Measurements from ENCODE around the gene ADGRD2.

The ADGRD2 gene

DNA sequence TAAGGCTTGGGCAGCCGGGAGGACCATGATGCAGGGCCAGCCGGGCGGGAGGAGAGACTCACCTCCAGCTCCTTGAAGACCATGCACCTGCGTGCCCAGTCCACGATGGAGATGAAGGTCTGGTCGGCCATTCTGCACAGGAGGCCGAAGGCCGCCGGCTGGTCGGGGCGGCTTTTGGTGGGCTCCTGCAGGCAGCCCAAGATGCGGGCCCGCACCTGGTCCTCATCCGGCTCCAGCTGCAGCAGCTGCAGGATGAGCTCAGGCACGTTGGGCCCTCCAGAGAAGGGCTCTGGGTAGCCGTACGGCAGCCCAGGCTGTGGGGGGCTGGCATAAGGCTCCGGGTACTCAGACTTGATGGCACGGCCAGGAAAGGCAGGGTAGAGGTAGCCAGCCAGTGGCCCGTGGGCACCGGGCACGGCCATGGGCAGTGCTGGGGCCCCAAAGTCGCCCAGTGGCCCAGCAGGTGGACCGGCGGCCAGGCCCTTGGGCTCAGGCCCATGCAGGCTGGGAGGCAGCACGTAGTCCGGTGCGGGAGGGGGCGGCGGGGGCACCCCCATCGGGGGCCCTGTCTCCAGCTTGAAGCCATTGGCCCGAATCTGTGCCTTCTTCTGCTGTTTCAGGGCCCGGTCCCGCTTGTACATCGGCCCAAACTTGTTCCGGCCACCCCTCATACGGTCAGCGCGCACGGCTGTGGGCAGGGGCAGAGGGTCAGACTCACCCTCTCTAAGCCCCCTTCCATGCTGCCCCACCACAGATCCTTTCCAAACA lies 50.0 kb downstream of the ADGRD2 start:
- no peak for DNase-seq

DNA sequence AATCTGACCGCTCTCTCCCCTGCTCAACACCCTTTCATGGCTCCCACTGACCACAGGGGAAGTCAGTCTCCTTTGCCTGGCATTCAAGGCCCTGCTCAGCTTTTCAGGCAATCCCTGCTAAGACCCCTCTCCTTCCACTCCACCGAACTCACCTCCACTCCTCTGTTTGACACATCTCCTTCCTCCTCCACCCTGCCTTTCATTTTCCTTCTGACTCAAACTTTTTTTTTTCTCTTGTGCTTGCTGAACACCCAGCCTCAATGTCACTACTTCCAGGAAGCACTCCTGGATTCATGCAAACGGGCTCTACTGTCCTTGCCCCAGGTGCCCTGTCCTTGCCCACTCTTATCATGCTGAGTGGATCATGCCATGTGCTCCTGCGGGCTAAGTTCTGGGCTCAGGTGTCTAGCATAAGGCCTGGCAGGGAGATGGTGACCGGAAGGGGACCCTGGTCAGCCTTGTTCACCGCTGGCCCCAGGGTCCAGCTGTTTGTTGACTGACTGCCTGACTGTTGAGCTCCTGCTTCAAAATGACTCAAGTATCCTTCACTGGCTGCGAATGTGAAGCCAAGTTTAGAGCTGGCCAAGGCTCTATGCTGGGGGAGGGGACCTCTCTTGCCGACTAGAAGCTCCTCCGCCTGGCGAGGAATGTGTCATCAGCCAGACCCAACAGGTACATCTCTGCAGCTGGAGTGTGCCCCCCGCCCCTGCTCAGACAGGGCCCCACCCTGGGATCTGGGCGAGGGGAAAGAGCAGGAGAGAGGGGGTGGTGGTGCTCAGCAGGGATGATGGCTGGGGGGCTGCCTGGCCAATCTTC lies 50.8 kb downstream of the ADGRD2 start:
- no peak for DNase-seq

- no peak for DNase-seq
Measured at GRCh38 chr9:124501771-124502320, 51.6 kb downstream of the ADGRD2 start.

DNA sequence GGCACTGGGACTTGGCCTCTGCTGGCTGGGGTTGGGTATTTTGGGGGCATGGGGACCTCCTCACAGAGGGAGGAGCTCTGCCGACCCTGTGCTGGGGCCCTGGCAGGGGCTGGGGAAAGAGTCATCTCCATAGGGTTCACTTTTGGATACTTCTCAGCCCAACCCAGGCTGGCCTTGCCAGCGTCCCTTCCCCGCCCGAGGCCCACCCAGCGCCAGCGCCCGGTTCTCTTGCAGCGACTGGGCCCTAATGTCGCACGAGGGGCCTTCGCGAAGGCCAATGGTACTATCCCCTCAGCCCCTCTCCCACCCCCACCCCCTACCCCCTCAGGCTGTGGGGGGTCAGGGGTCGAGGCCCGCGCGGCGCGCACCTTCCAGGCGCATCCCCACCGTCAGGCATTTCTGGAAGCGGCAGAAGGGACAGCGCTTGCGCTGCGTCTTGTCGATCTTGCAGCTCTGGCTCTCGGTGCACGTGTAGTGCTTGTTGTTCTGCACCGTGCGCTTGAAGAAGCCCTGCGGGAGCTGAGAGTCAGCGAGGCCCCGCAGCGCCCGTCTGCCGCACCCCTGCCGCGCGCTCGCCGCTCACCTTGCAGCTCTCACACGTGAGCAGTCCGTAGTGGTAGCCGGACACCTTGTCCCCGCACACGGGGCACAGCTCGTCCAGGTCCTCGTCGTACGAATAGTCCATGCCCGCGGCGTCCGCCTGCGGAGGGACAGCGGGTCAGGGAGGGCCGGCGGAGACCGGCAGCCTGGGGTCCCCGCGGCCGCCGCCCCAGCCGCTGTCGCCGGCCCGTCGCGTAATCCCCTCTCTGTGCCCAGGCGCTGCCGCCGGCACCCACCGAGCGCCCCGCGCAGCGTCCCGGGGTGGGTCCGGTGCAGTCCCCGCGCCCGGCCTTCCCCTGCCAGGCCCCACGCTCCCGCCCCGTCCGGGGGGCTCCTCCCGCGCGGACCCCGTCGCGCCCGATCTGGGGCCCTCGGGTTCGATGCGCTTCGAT lies 52.8 kb downstream of the ADGRD2 start:
- DNase-seq, result no peak

- DNase-seq, result no peak
Measured at GRCh38 chr9:124503713-124504529, 53.7 kb downstream of the ADGRD2 start.

DNA sequence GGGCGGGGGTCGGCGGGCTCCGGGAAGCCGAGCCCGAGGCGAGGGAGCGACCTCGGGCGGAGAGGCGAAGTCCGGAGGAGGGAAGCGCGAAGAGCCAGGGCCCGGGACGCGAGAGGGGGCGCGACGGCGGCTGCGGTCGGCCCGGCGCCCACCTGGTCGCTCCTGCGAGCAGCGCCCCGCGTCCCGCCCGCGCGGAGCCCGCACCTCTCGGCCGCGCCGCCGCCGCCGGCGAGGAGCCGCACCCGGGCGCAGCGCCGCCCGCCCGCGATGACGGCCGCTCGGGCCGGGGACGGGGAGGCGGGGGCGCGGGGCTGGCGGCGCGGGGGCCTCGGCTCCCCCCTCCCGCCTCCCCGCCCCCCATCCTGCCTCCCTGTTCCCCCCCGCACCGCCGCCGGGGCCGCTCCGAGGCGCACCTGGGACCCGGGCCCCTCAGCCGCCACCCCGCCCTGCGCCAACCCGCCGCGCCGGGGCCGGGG lies 54.3 kb downstream of the ADGRD2 start:
- DNase-seq, result no peak

DNA sequence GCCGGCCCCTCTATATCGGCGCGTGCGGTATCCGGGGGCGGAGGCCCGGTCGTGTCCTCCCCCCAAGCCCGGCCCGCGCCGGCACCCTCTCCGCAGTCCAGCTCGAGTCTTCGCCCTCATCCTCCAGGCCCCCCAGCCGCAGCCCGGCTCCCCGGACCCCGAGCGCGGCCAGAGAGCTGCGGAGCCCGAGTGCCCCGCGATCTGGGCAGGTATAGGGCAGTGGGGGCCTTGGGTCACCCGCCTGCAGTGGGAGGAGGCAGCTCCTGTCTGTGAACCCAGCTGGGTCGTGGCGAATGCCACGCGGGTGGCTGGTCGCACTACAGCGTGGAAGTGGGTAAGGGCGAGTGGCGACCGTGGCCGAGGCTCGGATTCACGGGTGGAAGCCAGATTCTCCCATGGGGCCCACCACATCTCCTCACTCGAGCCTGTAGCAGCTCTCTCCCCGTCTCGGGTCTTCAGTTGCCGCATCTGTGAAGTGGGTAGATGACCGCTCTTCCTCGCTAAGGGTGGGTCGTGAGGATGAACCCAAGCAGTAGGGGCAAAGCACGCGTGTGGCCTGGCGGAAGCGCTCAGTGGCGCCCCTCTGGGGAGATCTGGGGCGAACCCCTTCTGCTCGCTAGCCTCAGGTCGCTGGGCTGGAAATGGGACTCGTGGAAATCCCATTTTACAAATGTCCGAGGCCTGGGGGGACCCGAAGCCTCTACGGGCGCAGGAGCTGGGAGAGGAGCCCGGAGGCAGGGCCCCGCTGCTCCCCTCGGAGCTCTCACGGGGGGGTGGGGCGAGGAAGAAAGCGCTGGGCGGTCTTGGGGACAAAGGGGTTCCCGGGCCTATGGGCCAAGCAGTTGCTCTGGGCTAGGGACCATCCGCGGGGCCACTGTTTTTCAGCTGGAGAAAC lies 55.0 kb downstream of the ADGRD2 start:
- no peak for DNase-seq

DNA sequence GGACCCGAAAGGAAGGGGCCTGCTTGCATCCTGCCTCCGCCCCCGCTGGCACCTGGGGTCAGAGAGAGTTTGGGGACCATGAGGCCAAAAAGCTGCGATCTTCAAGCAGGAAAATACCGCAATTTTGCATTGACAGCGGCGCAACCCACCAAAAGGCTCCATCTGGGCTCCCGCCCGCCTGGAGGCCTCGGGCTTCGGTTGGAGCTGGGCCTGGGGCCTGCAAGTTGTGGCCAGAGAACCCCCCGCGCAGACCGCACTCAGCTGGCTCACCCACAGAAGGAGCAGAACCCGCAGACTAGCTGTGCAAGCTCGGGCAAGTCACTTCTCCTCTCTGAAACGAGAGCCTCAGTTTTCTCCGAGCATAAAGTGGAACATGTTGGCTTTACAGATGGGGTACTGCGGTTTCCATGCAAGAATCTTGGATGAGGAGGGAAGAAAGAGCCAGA lies 55.7 kb downstream of the ADGRD2 start:
- no peak for DNase-seq

- DNase-seq, result no peak
Measured at GRCh38 chr9:124506433-124506832, 56.2 kb downstream of the ADGRD2 start.

DNA sequence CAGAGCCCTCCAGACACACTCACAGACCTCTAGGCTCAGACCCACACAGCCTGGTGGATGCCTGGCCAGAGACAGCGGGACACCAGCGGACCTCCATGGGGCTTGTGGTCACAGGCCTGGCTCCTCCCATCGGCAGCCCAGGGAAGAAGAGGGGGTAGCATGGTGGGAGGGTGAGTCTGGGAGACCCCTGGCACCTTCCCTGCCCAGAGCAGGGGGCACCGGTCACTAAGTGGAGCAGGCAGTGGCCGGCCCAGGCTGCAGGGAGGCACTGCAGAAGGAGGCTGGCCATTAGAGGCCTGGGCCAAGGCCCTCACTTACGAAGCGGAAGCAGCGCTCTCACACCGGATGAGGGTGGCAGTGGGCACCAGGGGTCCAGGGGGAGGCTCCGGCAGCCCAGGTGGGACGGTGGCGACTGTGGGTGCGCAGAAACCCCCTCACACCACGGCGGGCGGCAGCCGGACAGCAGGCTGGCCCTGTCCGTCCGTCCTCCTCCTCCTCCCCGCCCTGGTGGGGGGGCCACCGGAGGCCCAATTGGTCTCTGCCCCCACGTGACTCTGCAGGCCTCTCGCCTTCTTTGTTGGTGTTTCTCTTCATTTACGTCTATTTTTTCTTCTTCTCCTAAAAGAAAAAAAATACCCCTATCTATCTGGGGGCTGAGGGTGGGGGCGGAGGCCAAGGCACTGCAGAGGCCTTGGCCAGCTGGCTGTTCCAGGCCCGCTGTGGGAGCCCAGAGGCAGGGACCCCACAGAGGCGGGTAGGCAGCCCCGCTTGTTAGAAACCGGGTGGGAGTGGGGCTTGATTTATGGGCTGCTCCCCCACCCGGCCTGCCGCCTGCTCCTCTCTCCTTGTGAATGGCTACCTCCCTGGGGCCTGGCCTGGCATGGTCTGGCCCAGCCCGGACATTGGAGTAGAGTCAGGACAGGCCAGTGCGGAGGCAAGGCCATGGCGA lies 57.0 kb downstream of the ADGRD2 start, which contains the start of gene NR5A1:
NR5A1 (minus strand) TSS at position 469 of the 949 bp plus-strand sequence. CDS start 4,004 bp downstream, outside the sequence.
- no peak for DNase-seq

DNA sequence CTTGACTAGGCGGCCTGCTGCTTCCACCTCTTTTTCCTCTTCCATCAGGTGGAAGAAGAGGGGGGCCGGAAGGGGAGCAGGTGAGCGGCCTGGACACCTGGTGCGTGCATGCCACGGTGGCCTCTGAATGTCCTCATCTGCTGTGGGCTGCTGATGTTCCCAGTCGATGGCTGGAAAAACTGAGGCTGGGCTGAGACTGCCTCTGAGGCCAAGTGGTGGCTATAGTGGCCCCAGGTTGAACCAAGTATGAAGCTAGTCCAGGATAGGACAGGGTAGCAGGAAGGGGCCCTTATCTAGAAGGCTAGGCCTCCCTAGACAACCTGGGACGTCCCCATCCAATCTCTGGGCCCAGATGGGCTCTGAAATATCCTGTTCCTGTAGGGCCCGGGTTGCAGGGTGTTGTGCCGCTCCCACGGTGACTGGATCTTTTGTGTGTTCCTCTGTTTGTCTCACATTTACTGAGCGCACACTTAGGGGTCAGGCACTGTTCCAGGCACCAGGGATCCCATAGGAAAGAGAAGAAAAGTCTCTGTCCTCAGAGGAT lies 57.7 kb downstream of the ADGRD2 start:
- DNase-seq, result no peak

GRCh38 chr9:124510650-124511425 lies 60.6 kb downstream of the ADGRD2 start:
- no peak for DNase-seq

DNA sequence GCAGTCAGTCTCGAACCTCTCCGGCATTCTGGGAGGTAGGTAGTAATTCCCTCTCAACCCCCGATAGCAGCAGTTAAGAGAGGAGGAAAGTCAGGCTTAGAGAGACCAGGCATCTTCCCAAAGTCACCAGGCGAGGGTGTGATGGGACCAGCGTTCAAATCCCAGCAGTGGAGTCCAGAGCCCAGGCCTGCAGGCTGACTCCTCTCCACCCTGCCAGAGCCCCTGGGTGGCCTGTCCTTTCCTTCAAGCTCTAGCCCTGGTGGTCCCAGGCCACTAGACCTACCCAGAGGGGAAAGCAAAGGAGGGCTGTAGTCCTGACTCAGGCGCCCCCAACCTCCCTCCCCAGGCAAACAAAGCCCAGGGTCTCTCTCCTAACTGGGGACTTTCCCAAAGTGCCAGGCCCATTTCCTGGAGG lies 61.2 kb downstream of the ADGRD2 start:
- no peak for DNase-seq

GRCh38 chr9:124511891-124512805 lies 61.9 kb downstream of the ADGRD2 start:
- no peak for DNase-seq

DNA sequence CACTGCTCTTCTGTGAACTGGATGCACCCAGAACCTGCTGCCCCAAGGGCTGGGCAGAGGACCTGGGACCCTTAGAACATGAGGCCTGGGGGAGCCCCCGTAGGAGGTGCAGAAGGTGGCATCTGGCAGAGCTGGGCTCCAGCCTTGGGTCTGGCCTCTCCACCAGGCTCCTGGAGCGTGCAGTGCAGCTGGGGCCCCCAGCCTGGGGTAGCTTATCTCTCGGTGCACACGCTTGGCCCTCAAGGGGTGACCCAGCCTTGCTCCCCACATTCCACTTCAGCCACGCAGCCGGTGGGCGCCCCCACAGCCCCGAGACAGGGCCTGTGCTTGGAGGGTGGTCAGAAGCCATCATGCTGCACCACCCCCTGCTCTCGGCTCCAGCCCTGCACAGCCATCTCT lies 62.6 kb downstream of the ADGRD2 start:
- no peak for DNase-seq

DNA sequence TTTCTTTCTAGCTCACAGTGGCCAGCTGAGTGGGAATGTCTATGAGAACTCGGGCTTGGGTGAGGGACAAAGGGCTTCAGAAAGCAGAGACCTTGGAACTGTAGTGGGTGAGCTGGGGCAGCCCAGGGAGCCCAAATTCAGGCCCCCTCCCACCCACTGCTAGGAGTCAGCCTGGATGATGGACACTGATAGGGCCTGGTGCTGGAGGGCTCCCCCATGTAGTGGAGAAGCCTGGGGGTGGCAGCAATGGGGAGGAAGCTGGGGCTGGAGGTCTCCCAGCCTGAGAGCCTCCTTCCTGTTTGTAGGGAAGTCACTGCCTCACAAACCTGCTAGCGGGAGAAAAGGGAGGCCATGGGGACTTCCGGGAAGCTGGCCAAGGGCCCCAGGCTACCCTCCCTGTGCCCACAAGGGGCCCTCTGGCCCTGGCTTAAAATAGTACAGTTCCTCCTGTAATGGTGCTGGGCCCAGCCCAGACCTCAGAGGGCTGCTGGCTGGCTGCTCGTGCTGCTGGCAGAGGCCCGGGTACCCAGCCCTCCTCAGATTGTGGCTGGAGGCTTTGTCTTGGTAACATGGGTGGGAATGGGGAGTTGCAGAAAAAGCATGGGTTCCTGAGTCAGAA lies 63.2 kb downstream of the ADGRD2 start:
- no peak for DNase-seq
